CD4-positive, alpha-beta memory T cell (primary cell): ENCODE data around the gene XXYLT1. TPM values are rescaled to one million over a fixed set of nuclear protein-coding genes. Genes with fewer than 3 reads are reported as not detected.

Experiments
- CTCF ChIA-PET: fragments of 350-600 bp; sonication (Branson Sonifier 250); formaldehyde crosslinking; loops from one replicate; lab custom pipeline; 2021; ENCODE audit warnings: inconsistent platforms; ENCODE audit not compliant: partially characterized antibody; lab: Charles Lee
- POLR2A ChIA-PET: fragments of 350-600 bp; sonication (Branson Sonifier 250); formaldehyde crosslinking; loops from one replicate; lab custom pipeline; 2021; ENCODE audit not compliant: partially characterized antibody; lab: Charles Lee
- DNase-seq, 5 donors: peaks; one replicate each; pipeline versions ENCODE4 v3.0.0 to v3.0.0-alpha.2; 2020 to 2022; ENCODE audit warnings: mixed read lengths in 1 of 5
- H3K27ac ChIP-seq: one replicate; pipeline ENCODE4 v1.7.0; 2013; ENCODE audit warnings: low read depth, low read length
- H3K27me3 ChIP-seq: 2 replicates; pipeline ENCODE4 v1.7.0; 2013; ENCODE audit warnings: mild to moderate bottlenecking, low read length, moderate library complexity; ENCODE audit not compliant: insufficient read depth
- H3K36me3 ChIP-seq: 2 replicates; pipeline ENCODE4 v1.7.0; 2013; ENCODE audit warnings: mild to moderate bottlenecking, low read length, moderate library complexity; ENCODE audit not compliant: insufficient read depth
- H3K4me1 ChIP-seq: 2 replicates; pipeline ENCODE4 v1.7.0; 2013; ENCODE audit warnings: mild to moderate bottlenecking, low read length, moderate library complexity; ENCODE audit not compliant: insufficient read depth
- H3K4me3 ChIP-seq, 2 donors: one replicate each; pipeline ENCODE4 v1.7.0; 2013; ENCODE audit warnings: low read length in 2 of 2, mild to moderate bottlenecking in 1 of 2
- H3K9me3 ChIP-seq, 2 donors: one replicate each; pipeline ENCODE4 v1.7.0; 2013; ENCODE audit warnings: low read length in 2 of 2, control low read depth in 1 of 2; ENCODE audit not compliant: control insufficient read depth in 1 of 2
- H3K27ac Mint-ChIP-seq, 7 donors: one replicate each; pipeline ENCODE4 v1.8.0; 2020 to 2021; ENCODE audit warnings: mixed read lengths in 7 of 7, mild to moderate bottlenecking in 6 of 7, inconsistent platforms in 3 of 7, moderate library complexity in 3 of 7
- H3K27me3 Mint-ChIP-seq, 2 donors: one replicate each; pipeline ENCODE4 v1.8.0; 2020 to 2021; ENCODE audit warnings: mixed read lengths in 2 of 2
- H3K36me3 Mint-ChIP-seq, 2 donors: one replicate each; pipeline ENCODE4 v1.8.0; 2020 to 2021; ENCODE audit warnings: mixed read lengths in 2 of 2, inconsistent platforms in 1 of 2, mild to moderate bottlenecking in 1 of 2
- H3K4me1 Mint-ChIP-seq, 4 donors: one replicate each; pipeline ENCODE4 v1.8.0; 2020 to 2021; ENCODE audit warnings: mixed read lengths in 4 of 4, mild to moderate bottlenecking in 1 of 4
- H3K4me3 Mint-ChIP-seq, 8 donors: one replicate each; pipeline ENCODE4 v1.8.0; 2020 to 2021; ENCODE audit warnings: mixed read lengths in 8 of 8, mild to moderate bottlenecking in 7 of 8, moderate library complexity in 6 of 8, inconsistent platforms in 3 of 8
- H3K9me3 Mint-ChIP-seq, 8 donors: one replicate each; pipeline ENCODE4 v1.8.0; 2020 to 2021; ENCODE audit warnings: mixed read lengths in 8 of 8, mild to moderate bottlenecking in 5 of 8, inconsistent platforms in 3 of 8, moderate library complexity in 1 of 8
- intact Hi-C: fragments of 100-400 bp; cut with micrococcal nuclease; formaldehyde crosslinking; loops from one replicate; pipeline ENCODE4 v1.15.1; 2023
- polyA plus RNA-seq, 2 donors: library from polyadenylated mRNA; unstranded; fragments of 300-500 nt; fragmentation: Illumina TruSeq; gene quantifications; one replicate each; pipeline ENCODE4 v1.2.3, GENCODE V29; 2021
- total RNA-seq, 2 experiments: library from RNA; stranded (reverse); gene quantifications; one replicate each; pipeline ENCODE4 v1.2.3, GENCODE V29; 2021

Gene XXYLT1
- total and polyA plus RNA-seq, 4 experiments from 2014 or later, result 3.9 to 6.3 (median 4.3) TPM

- H3K9me3 Mint-ChIP-seq, result no peaks in the 10 kb centered on the region
- no peaks in the 10 kb centered on the region for H3K36me3 Mint-ChIP-seq
- H3K27ac Mint-ChIP-seq, result no peak overlapping the region
- intact Hi-C loops, result no loop called here
- H3K27me3 Mint-ChIP-seq, result peaks cover 2 to 5% of the 10 kb centered on the region in 2 donors
- ChIA-PET CTCF (no interaction called here), POLR2A (interaction anchor here (0.6 kb wide), 1 partner anchor 1581 kb away, joined by 3 read pairs; no protein-coding TSS in a partner anchor)
- H3K4me1 Mint-ChIP-seq, result no peaks in the 10 kb centered on the region
- H3K9me3 ChIP-seq, result no peaks in the 10 kb centered on the region
- no peak for DNase-seq
- H3K4me3 ChIP-seq, result no peak overlapping the region
- H3K4me1 ChIP-seq, result no peaks in the 10 kb centered on the region
- H3K36me3 ChIP-seq, result no peaks in the 10 kb centered on the region
- H3K27ac ChIP-seq, result no peak overlapping the region
- H3K4me3 Mint-ChIP-seq, result no peak overlapping the region
- no peaks in the 10 kb centered on the region for H3K27me3 ChIP-seq
These were observed 226.5 kb downstream of the XXYLT1 start for GRCh38 chr3:195044411-195044810.

- H3K36me3 ChIP-seq, result no peaks in the 10 kb centered on the region
- no peaks in the 10 kb centered on the region for H3K4me1 ChIP-seq
- H3K4me3 ChIP-seq, result no peak overlapping the region
- POLR2A ChIA-PET, result interaction anchor here (0.6 kb wide), 1 partner anchor 1581 kb away, joined by 3 read pairs; no protein-coding TSS in a partner anchor
- Mint-ChIP-seq H3K36me3 (no peaks in the 10 kb centered on the region), H3K4me3 (no peak overlapping the region), H3K27me3 (peaks cover 2 to 8% of the 10 kb centered on the region in 2 donors), H3K27ac (no peak overlapping the region), H3K4me1 (no peaks in the 10 kb centered on the region), H3K9me3 (no peaks in the 10 kb centered on the region)
- no peak for DNase-seq
- intact Hi-C loops, result no loop called here
- no peak overlapping the region for H3K27ac ChIP-seq
- CTCF ChIA-PET, result no interaction called here
- H3K9me3 ChIP-seq, result no peaks in the 10 kb centered on the region
- no peaks in the 10 kb centered on the region for H3K27me3 ChIP-seq
These were observed 227.2 kb downstream of the XXYLT1 start for GRCh38 chr3:195043607-195044339.

GRCh38 chr3:195042743-195043606 lies 228.0 kb downstream of the XXYLT1 start:
- no peaks in the 10 kb centered on the region for H3K9me3 Mint-ChIP-seq
- H3K27me3 Mint-ChIP-seq, result peaks cover 2 to 8% of the 10 kb centered on the region in 2 donors
- intact Hi-C loops, result no loop called here
- H3K4me1 Mint-ChIP-seq, result no peaks in the 10 kb centered on the region
- Histone ChIP-seq H3K4me1 (no peaks in the 10 kb centered on the region), H3K4me3 (no peak overlapping the region), H3K36me3 (no peaks in the 10 kb centered on the region), H3K27ac (no peak overlapping the region), H3K27me3 (no peaks in the 10 kb centered on the region), H3K9me3 (no peaks in the 10 kb centered on the region)
- H3K27ac Mint-ChIP-seq, result no peak overlapping the region
- DNase-seq, result no peak
- H3K36me3 Mint-ChIP-seq, result no peaks in the 10 kb centered on the region
- POLR2A ChIA-PET, result no interaction called here
- CTCF ChIA-PET, result no interaction called here
- H3K4me3 Mint-ChIP-seq, result no peak overlapping the region

GRCh38 chr3:195041871-195042742 lies 228.9 kb downstream of the XXYLT1 start:
- Mint-ChIP-seq H3K9me3 (no peaks in the 10 kb centered on the region), H3K36me3 (no peaks in the 10 kb centered on the region), H3K4me1 (no peaks in the 10 kb centered on the region), H3K27ac (no peak overlapping the region), H3K27me3 (peaks cover 2 to 8% of the 10 kb centered on the region in 2 donors), H3K4me3 (no peak overlapping the region)
- no peaks in the 10 kb centered on the region for H3K9me3 ChIP-seq
- ChIA-PET CTCF (no interaction called here), POLR2A (no interaction called here)
- H3K4me1 ChIP-seq, result no peaks in the 10 kb centered on the region
- H3K27me3 ChIP-seq, result no peaks in the 10 kb centered on the region
- no peak overlapping the region for H3K27ac ChIP-seq
- intact Hi-C loops, result no loop called here
- no peak for DNase-seq
- H3K4me3 ChIP-seq, result no peak overlapping the region
- H3K36me3 ChIP-seq, result no peaks in the 10 kb centered on the region

- Histone ChIP-seq H3K9me3 (no peaks in the 10 kb centered on the region), H3K27me3 (no peaks in the 10 kb centered on the region), H3K27ac (no peak overlapping the region), H3K4me3 (no peak overlapping the region), H3K36me3 (no peaks in the 10 kb centered on the region), H3K4me1 (no peaks in the 10 kb centered on the region)
- intact Hi-C loops, result no loop called here
- H3K9me3 Mint-ChIP-seq, result no peaks in the 10 kb centered on the region
- DNase-seq, result no peak
- CTCF ChIA-PET, result no interaction called here
- POLR2A ChIA-PET, result no interaction called here
- H3K4me1 Mint-ChIP-seq, result no peaks in the 10 kb centered on the region
- peaks cover 2 to 8% of the 10 kb centered on the region in 2 donors for H3K27me3 Mint-ChIP-seq
- no peak overlapping the region for H3K27ac Mint-ChIP-seq
- H3K4me3 Mint-ChIP-seq, result no peak overlapping the region
- H3K36me3 Mint-ChIP-seq, result no peaks in the 10 kb centered on the region
These were observed 230.0 kb downstream of the XXYLT1 start for GRCh38 chr3:195040773-195041520.

- H3K27ac Mint-ChIP-seq, result no peak overlapping the region
- CTCF ChIA-PET, result no interaction called here
- Histone ChIP-seq H3K27ac (no peak overlapping the region), H3K27me3 (no peaks in the 10 kb centered on the region), H3K4me3 (no peak overlapping the region), H3K36me3 (no peaks in the 10 kb centered on the region), H3K4me1 (no peaks in the 10 kb centered on the region), H3K9me3 (no peaks in the 10 kb centered on the region)
- POLR2A ChIA-PET, result no interaction called here
- H3K4me1 Mint-ChIP-seq, result no peaks in the 10 kb centered on the region
- peaks cover 2 to 8% of the 10 kb centered on the region in 2 donors for H3K27me3 Mint-ChIP-seq
- no peaks in the 10 kb centered on the region for H3K9me3 Mint-ChIP-seq
- intact Hi-C loops, result no loop called here
- DNase-seq, result no peak
- H3K36me3 Mint-ChIP-seq, result no peaks in the 10 kb centered on the region
- no peak overlapping the region for H3K4me3 Mint-ChIP-seq
These were observed 230.9 kb downstream of the XXYLT1 start for GRCh38 chr3:195040094-195040493.
